Heart left ventricle (tissue), 16 donors: ENCODE data around the gene HIRIP3. TPM values are rescaled to one million over a fixed set of nuclear protein-coding genes. Genes with fewer than 3 reads are reported as not detected.

Experiments used
- ATAC-seq, 4 donors: fragments of 200-7000 bp; cut with Tn5 transposase; one replicate each; pipeline ENCODE4 v1.9.1; 2020 to 2022; ENCODE audit warnings: moderate library complexity in 4 of 4, mild to moderate bottlenecking in 3 of 4, moderate number of reproducible peaks in 1 of 4
- DNase-seq, 5 donors: peaks; one replicate each; pipeline ENCODE4 v3.0.0-alpha.2; 2020
- H3K27ac ChIP-seq, 12 donors: fragments of 200-600 bp; sonication (generic) in 4 of 12; one replicate each; pipeline versions ENCODE4 v1.5.0 to v1.8.0; 2016 to 2022; ENCODE audit warnings: mild to moderate bottlenecking in 2 of 12
- H3K27me3 ChIP-seq, 9 donors: fragments of 200-600 bp; sonication (generic) in 2 of 9; one replicate each; pipeline versions ENCODE4 v1.5.1 to v1.8.0; 2016 to 2022; ENCODE audit warnings: mild to moderate bottlenecking in 3 of 9
- H3K36me3 ChIP-seq, 9 donors: fragments of 200-600 bp; sonication (generic) in 2 of 9; one replicate each; pipeline versions ENCODE4 v1.5.0 to v1.8.0; 2018 to 2022; ENCODE audit warnings: mild to moderate bottlenecking in 2 of 9
- H3K4me1 ChIP-seq, 12 donors: fragments of 200-600 bp; sonication (generic) in 4 of 12; one replicate each; pipeline versions ENCODE4 v1.5.0 to v1.8.0; 2016 to 2022; ENCODE audit warnings: mild to moderate bottlenecking in 3 of 12
- H3K4me3 ChIP-seq, 12 donors: fragments of 200-600 bp; sonication (generic) in 4 of 12; one replicate each; pipeline versions ENCODE4 v1.5.0 to v1.8.0; 2017 to 2022; ENCODE audit warnings: mild to moderate bottlenecking in 9 of 12, moderate library complexity in 4 of 12
- H3K9me3 ChIP-seq, 12 donors: fragments of 200-600 bp; sonication (generic) in 4 of 12; one replicate each; pipeline versions ENCODE4 v1.5.0 to v1.8.0; 2016 to 2022; ENCODE audit warnings: mild to moderate bottlenecking in 1 of 12
- CTCF ChIP-seq, 12 donors: fragments of 200-600 bp; sonication (generic) in 4 of 12; IDR thresholded peaks; one replicate each; pipeline versions ENCODE4 v1.5.0 to v1.8.0; 2018 to 2022; ENCODE audit warnings: antibody characterized with exemption in 12 of 12, mild to moderate bottlenecking in 5 of 12
- POLR2A ChIP-seq, 2 donors: fragments of 450-650 bp; IDR thresholded peaks; one replicate each; pipeline ENCODE4 v1.6.1; 2017; ENCODE audit warnings: antibody characterized with exemption in 2 of 2, mild to moderate bottlenecking in 2 of 2, moderate library complexity in 2 of 2
- whole genome bisulfite sequencing, 4 donors: extraction: QIAGEN DNeasy Blood & Tissue Kit in 2 of 4; methylation state at CpG; one replicate each; pipeline versions ENCODE4 v1.1.5 to v1.1.7; 2013 to 2018; 5-methylcytosine and 5-hydroxymethylcytosine counted together
- intact Hi-C, 10 donors: fragments of 100-400 bp; cut with DNase I; formaldehyde crosslinking; loops; one replicate each; pipeline versions ENCODE4 v1.11.1 to v1.14.2; 2022
- polyA plus RNA-seq, 2 donors: library from polyadenylated mRNA; stranded (reverse); fragments of 200-250 nt; gene quantifications; one replicate each; pipeline ENCODE4 v1.2.3, GENCODE V29; 2013
- total RNA-seq, 9 donors: library from RNA; depleted of rRNA in 2 of 9; stranded (reverse); fragments of >200 nt in 2 of 9; fragmentation: NEBNext Ultra II Directional in 3 of 9; extraction: Animal tissue kit (Norgen Biotek cat#: 25700) in 3 of 9; gene quantifications; one replicate each; pipeline versions ENCODE4 v1.1.0 to v1.2.4, GENCODE V29; 2016 to 2023
- donor health status: ischemic (EF 13 %, LVEDD 7.1; RV severe dilation, severe dysfunction).
- donor health status: healthy with polysubstance abuse.
- donor health status: DM: no; HTN: yes; CAD: no.
- donor health status: DM: no; HTN: no; CAD: no.
- donor health status: ischemic (EF 25% LVEDD 6.9; RV normal size, moderate dysfunction).
- donor health status: ischemic (EF 25% LVEDD 5.7; RV mildly dilated, moderate dysfunction).
- donor health status: healthy.
- donor health status: DM: yes; HTN: yes; CAD: no.
- donor health status: ischemic (EF 35%, LVEDD 5.7; RV mildly dilated, moderate dysfunction).
- donor health status: nonischemic (EF 11% LVEDD 7.7; RV severe dilation, severe dysfunction).
- donor health status: DM: yes; HTN: yes; CAD: no.
- donor health status: PGD.
- donor health status: ischemic (EF 29% LVEDD 5.4; RV normal size, mild dysfunction).
- donor health status: nonischemic (EF 23%, LVEDD 6.1; RV moderate dilation, normal function).

Gene HIRIP3
- total and polyA plus RNA-seq, 11 donors: 13.3 to 27.4 (median 17.6) TPM

GRCh38 chr16:29963021-29963743, 32.2 kb downstream of the HIRIP3 start:
- WGBS, 4 donors: 74 to 83% (median 80%) methylated on average over 14 of the region's 14 CpGs
- intact Hi-C loops: loop anchor here in 7 of 10 donors (2.0 to 5.0 kb wide), 3 partner anchors 34 to 100 kb away; partner anchors contain the start of genes HIRIP3 (in 4 of the 7), INO80E (in 4 of the 7), KCTD13 (in 3 of the 7) and CDIPT (in 1 of the 7)
- ATAC-seq: no peak
- Histone ChIP-seq H3K27me3 (no peaks in the 10 kb centered on the region), H3K36me3 (peaks cover 0 to 42% (median 19%) of the 10 kb centered on the region in 9 donors), H3K4me1 (peaks cover 0 to 35% (median 18%) of the 10 kb centered on the region in 12 donors), H3K4me3 (peak overlapping the region; percentile 59 to 98 (median 76)), H3K27ac (peak overlapping the region; percentile 76 to 98 (median 96)), H3K9me3 (no peaks in the 10 kb centered on the region)
- DNase-seq: no peak
- TF ChIP-seq CTCF (IDR thresholded peaks at IDR 0.05) (no peak), POLR2A (IDR thresholded peaks at IDR 0.05) (no peak)

- intact Hi-C loops: loop anchor here in 8 of 10 donors (1.0 to 5.0 kb wide), 4 partner anchors 11 to 100 kb away; partner anchors contain the start of genes HIRIP3 (in 4 of the 8), INO80E (in 4 of the 8), KCTD13 (in 3 of the 8) and CDIPT (in 1 of the 8)
These were observed 32.9 kb downstream of the HIRIP3 start for GRCh38 chr16:29962344-29962994.

GRCh38 chr16:29961479-29962343, 33.7 kb downstream of the HIRIP3 start, which contains the start of gene TMEM219:
TMEM219 (plus strand) TSS chr16:29962079; CDS start chr16:29963144, 1,065 bp downstream.
- H3K4me1 ChIP-seq: peaks cover 0 to 35% (median 18%) of the 10 kb centered on the region in 12 donors
- H3K36me3 ChIP-seq: peaks cover 0 to 27% (median 8%) of the 10 kb centered on the region in 9 donors
- peak; percentile 89 to 99 (median 97) for ATAC-seq
- 1% methylated on average over 39 to 75 of the region's 75 CpGs for WGBS, 4 donors
- intact Hi-C loops: loop anchor here in 8 of 10 donors (1.0 to 5.0 kb wide), 5 partner anchors 12 to 99 kb away; partner anchors contain the start of genes HIRIP3 (in 4 of the 8), INO80E (in 4 of the 8), KCTD13 (in 3 of the 8) and CDIPT (in 1 of the 8)
- H3K27ac ChIP-seq: peak within 1 kb of the TSS; percentile 76 to 98 (median 96)
- no peaks in the 10 kb centered on the region for H3K9me3 ChIP-seq
- peak within 1 kb of the TSS; percentile 59 to 98 (median 76) for H3K4me3 ChIP-seq
- no peaks in the 10 kb centered on the region for H3K27me3 ChIP-seq
- peak; percentile 93 to 97 (median 94) for DNase-seq
- TF ChIP-seq CTCF (IDR thresholded peaks at IDR 0.05) (peak; percentile 23 to 67 (median 48)), POLR2A (IDR thresholded peaks at IDR 0.05) (peak in 1 of 2 donors; percentile 85)

More at GRCh38 chr16:29962344-29962994, 32.9 kb downstream of the HIRIP3 start:
- H3K27ac ChIP-seq: peak overlapping the region; percentile 76 to 98 (median 96)
- ATAC-seq (peak; percentile 47 to 84 (median 62)), DNase-seq (peak in 2 of 5 donors; percentile 41 to 46)
- no peaks in the 10 kb centered on the region for H3K9me3 ChIP-seq
- no peaks in the 10 kb centered on the region for H3K27me3 ChIP-seq
- peaks cover 0 to 35% (median 18%) of the 10 kb centered on the region in 12 donors for H3K4me1 ChIP-seq
- H3K36me3 ChIP-seq: peaks cover 0 to 35% (median 13%) of the 10 kb centered on the region in 9 donors
- 8 to 13% (median 12%) methylated on average over 18 of the region's 18 CpGs for WGBS, 4 donors
- peak overlapping the region; percentile 59 to 98 (median 76) for H3K4me3 ChIP-seq
- TF ChIP-seq POLR2A (IDR thresholded peaks at IDR 0.05) (no peak), CTCF (IDR thresholded peaks at IDR 0.05) (no peak)
